Endodermal cell (in vitro differentiated cells): ENCODE results near the gene LIPC. TPM values are rescaled to one million over a fixed set of nuclear protein-coding genes. Genes with fewer than 3 reads are reported as not detected.
A peak's percentile ranks its signal among the peaks of the same experiment; 100 is the strongest.

ENCODE experiments used
- DNase-seq: peaks from one replicate; pipeline ENCODE4 v3.0.0-alpha.2; 2017
- H3K27ac ChIP-seq: 2 replicates; pipeline ENCODE4 v1.5.1; 2013; ENCODE audit warnings: mild to moderate bottlenecking, low read depth, low read length, moderate library complexity
- H3K27me3 ChIP-seq: 2 replicates; pipeline ENCODE4 v1.6.1; 2013; ENCODE audit warnings: mild to moderate bottlenecking, low read length, moderate library complexity; ENCODE audit not compliant: insufficient read depth, control insufficient read depth, poor library complexity, severe bottlenecking
- H3K36me3 ChIP-seq: 2 replicates; pipeline ENCODE4 v1.7.0; 2013; ENCODE audit warnings: mild to moderate bottlenecking, low read length, moderate library complexity; ENCODE audit not compliant: control insufficient read depth, insufficient read depth
- H3K4me1 ChIP-seq: one replicate; pipeline ENCODE4 v1.7.0; 2013; ENCODE audit warnings: low read length; ENCODE audit not compliant: control insufficient read depth, insufficient read depth
- H3K4me3 ChIP-seq: 2 replicates; pipeline ENCODE4 v1.5.1; 2013; ENCODE audit warnings: mild to moderate bottlenecking, low read length, moderate library complexity
- H3K9ac ChIP-seq: 2 replicates; pipeline ENCODE4 v1.6.1; 2013; ENCODE audit warnings: mild to moderate bottlenecking, low read length, moderate library complexity; ENCODE audit not compliant: poor library complexity, severe bottlenecking; ENCODE audit errors: extremely low read depth
- H3K9me3 ChIP-seq: 2 replicates; pipeline ENCODE4 v1.6.1; 2013; ENCODE audit warnings: mild to moderate bottlenecking, low read length, moderate library complexity; ENCODE audit not compliant: control insufficient read depth
- H3K27ac Mint-ChIP-seq: 2 replicates; pipeline ENCODE4 v1.8.0; 2020; ENCODE audit warnings: mixed read lengths
- H3K27me3 Mint-ChIP-seq: 2 replicates; pipeline ENCODE4 v1.8.0; 2021; ENCODE audit warnings: mild to moderate bottlenecking, mixed read lengths; ENCODE audit not compliant: insufficient read depth
- H3K36me3 Mint-ChIP-seq: 2 replicates; pipeline ENCODE4 v1.8.0; 2020; ENCODE audit warnings: low read depth, mixed read lengths
- H3K4me1 Mint-ChIP-seq: 2 replicates; pipeline ENCODE4 v1.8.0; 2020; ENCODE audit warnings: mixed read lengths
- H3K4me3 Mint-ChIP-seq: 2 replicates; pipeline ENCODE4 v1.8.0; 2020; ENCODE audit warnings: mild to moderate bottlenecking, moderate library complexity, mixed read lengths
- H3K9me3 Mint-ChIP-seq: 2 replicates; pipeline ENCODE4 v1.8.0; 2020; ENCODE audit warnings: mild to moderate bottlenecking, mixed read lengths
- CTCF ChIP-seq: fragments of 200-600 bp; sonication (generic); conservative IDR thresholded peaks from 2 replicates; pipeline ENCODE4 v1.5.0; 2021; ENCODE audit warnings: antibody characterized with exemption, mild to moderate bottlenecking
- WGBS, 2 experiments: methylation state at CpG; one replicate each; pipeline versions ENCODE4 v1.1.5 to v1.1.7; 2013; ENCODE audit warnings: missing lambda C conversion rate in 2 of 2, mixed read lengths in 1 of 2; ENCODE audit not compliant: insufficient coverage in 1 of 2, insufficient read length in 1 of 2; 5-methylcytosine and 5-hydroxymethylcytosine counted together
- total RNA-seq, 2 donors: library from RNA; stranded (reverse); fragmentation: NEBNext Ultra II Directional in 1 of 2; extraction: Animal tissue kit (Norgen Biotek cat#: 25700) in 1 of 2; gene quantifications; 2 replicates in 1 of 2; 3 replicates in 1 of 2; pipeline ENCODE4 v1.2.1, GENCODE V29; 2021

Gene LIPC
- total RNA-seq, 2 donors from 2014 or later, result not detected

GRCh38 chr15:58513008-58513407 is 81.2 kb downstream of the LIPC start:
- no peak overlapping the region for H3K27ac Mint-ChIP-seq
- TF ChIP-seq CTCF, result no peak

GRCh38 chr15:58513726-58514336 is 82.0 kb downstream of the LIPC start:
- no peaks in the 10 kb centered on the region for H3K27me3 ChIP-seq
- H3K27ac Mint-ChIP-seq, result no peak overlapping the region
- no peaks in the 10 kb centered on the region for H3K4me1 ChIP-seq
- H3K9me3 ChIP-seq, result peaks cover 8% of the 10 kb centered on the region
- H3K36me3 Mint-ChIP-seq, result no peaks in the 10 kb centered on the region
- H3K27ac ChIP-seq, result no peak overlapping the region
- peaks cover 4% of the 10 kb centered on the region for H3K9me3 Mint-ChIP-seq
- TF ChIP-seq CTCF, result no peak
- no peak overlapping the region for H3K9ac ChIP-seq
- peaks cover 2% of the 10 kb centered on the region for H3K4me1 Mint-ChIP-seq
- H3K27me3 Mint-ChIP-seq, result no peaks in the 10 kb centered on the region
- H3K4me3 ChIP-seq, result no peak overlapping the region
- 95% methylated on average over 7 to 10 of the region's 10 CpGs for WGBS, 2 experiments
- H3K36me3 ChIP-seq, result no peaks in the 10 kb centered on the region
- DNase-seq, result peak; percentile 24
- H3K4me3 Mint-ChIP-seq, result no peak overlapping the region

More at GRCh38 chr15:58513008-58513407, 81.2 kb downstream of the LIPC start:
- peak; percentile 5 for DNase-seq
- Histone ChIP-seq H3K9me3 (peaks cover 8% of the 10 kb centered on the region), H3K4me3 (no peak overlapping the region), H3K36me3 (no peaks in the 10 kb centered on the region), H3K27ac (no peak overlapping the region), H3K4me1 (no peaks in the 10 kb centered on the region), H3K27me3 (no peaks in the 10 kb centered on the region), H3K9ac (no peak overlapping the region)
- 94 to 95% methylated on average over 4 of the region's 4 CpGs for WGBS, 2 experiments
- Mint-ChIP-seq H3K4me3 (no peak overlapping the region), H3K36me3 (no peaks in the 10 kb centered on the region), H3K4me1 (peaks cover 2% of the 10 kb centered on the region), H3K27me3 (no peaks in the 10 kb centered on the region), H3K9me3 (peaks cover 4% of the 10 kb centered on the region)

GRCh38 chr15:58515807-58516206 is 84.0 kb downstream of the LIPC start:
- WGBS, 2 experiments, result 98 to 100% methylated on average over 6 to 8 of the region's 8 CpGs
- TF ChIP-seq CTCF, result no peak

More at GRCh38 chr15:58515807-58516206, 84.0 kb downstream of the LIPC start:
- Mint-ChIP-seq H3K4me3 (no peak overlapping the region), H3K9me3 (peaks cover 4% of the 10 kb centered on the region), H3K27ac (no peak overlapping the region), H3K4me1 (peaks cover 14% of the 10 kb centered on the region), H3K36me3 (no peaks in the 10 kb centered on the region), H3K27me3 (no peaks in the 10 kb centered on the region)
- DNase-seq, result peak; percentile 9
- H3K4me1 ChIP-seq, result peaks cover 3% of the 10 kb centered on the region
- no peak overlapping the region for H3K9ac ChIP-seq
- no peak overlapping the region for H3K4me3 ChIP-seq
- H3K27me3 ChIP-seq, result no peaks in the 10 kb centered on the region
- H3K9me3 ChIP-seq, result peaks cover 8% of the 10 kb centered on the region
- H3K36me3 ChIP-seq, result no peaks in the 10 kb centered on the region
- H3K27ac ChIP-seq, result no peak overlapping the region
